HFFc6 (cell line): ENCODE data around the gene CCDC187. TPM values are rescaled to one million over a fixed set of nuclear protein-coding genes. Genes with fewer than 3 reads are reported as not detected.

Experiments
- DNase-seq: peaks from one replicate; pipeline ENCODE4 v3.0.0-alpha.2; 2018
- H3K27ac Mint-ChIP-seq: 2 replicates; pipeline ENCODE4 v1.8.0; 2020; ENCODE audit warnings: mild to moderate bottlenecking, mixed read lengths
- H3K27me3 Mint-ChIP-seq: 2 replicates; pipeline ENCODE4 v1.8.0; 2021; ENCODE audit warnings: mild to moderate bottlenecking, moderate library complexity, mixed read lengths; ENCODE audit not compliant: insufficient read depth
- H3K36me3 Mint-ChIP-seq: 2 replicates; pipeline ENCODE4 v1.8.0; 2021; ENCODE audit warnings: low read depth, mixed read lengths
- H3K4me1 Mint-ChIP-seq: 2 replicates; pipeline ENCODE4 v1.8.0; 2020; ENCODE audit warnings: low read depth, mixed read lengths
- H3K4me3 Mint-ChIP-seq: 2 replicates; pipeline ENCODE4 v1.8.0; 2020; ENCODE audit warnings: mild to moderate bottlenecking, moderate library complexity, mixed read lengths
- H3K9me3 Mint-ChIP-seq: 2 replicates; pipeline ENCODE4 v1.8.0; 2020; ENCODE audit warnings: mild to moderate bottlenecking, mixed read lengths
- total RNA-seq, 6 experiments: library from RNA; stranded (reverse); fragmentation: NEBNext Ultra II Directional; extraction: Animal tissue kit (Norgen Biotek cat#: 25700); gene quantifications; 2 replicates in 1 of 6; 3 replicates in 5 of 6; pipeline ENCODE4 v1.2.3, GENCODE V29; 2021
- TF ChIP-seq, protein P1 (sequence below): fragments of 200-600 bp; sonication (generic); IDR thresholded peaks from 2 replicates; pipeline ENCODE4 v1.5.0; 2021; ENCODE audit warnings: antibody characterized with exemption, mild to moderate bottlenecking

The CCDC187 gene
- total RNA-seq, 6 experiments from 2014 or later: not detected

DNA sequence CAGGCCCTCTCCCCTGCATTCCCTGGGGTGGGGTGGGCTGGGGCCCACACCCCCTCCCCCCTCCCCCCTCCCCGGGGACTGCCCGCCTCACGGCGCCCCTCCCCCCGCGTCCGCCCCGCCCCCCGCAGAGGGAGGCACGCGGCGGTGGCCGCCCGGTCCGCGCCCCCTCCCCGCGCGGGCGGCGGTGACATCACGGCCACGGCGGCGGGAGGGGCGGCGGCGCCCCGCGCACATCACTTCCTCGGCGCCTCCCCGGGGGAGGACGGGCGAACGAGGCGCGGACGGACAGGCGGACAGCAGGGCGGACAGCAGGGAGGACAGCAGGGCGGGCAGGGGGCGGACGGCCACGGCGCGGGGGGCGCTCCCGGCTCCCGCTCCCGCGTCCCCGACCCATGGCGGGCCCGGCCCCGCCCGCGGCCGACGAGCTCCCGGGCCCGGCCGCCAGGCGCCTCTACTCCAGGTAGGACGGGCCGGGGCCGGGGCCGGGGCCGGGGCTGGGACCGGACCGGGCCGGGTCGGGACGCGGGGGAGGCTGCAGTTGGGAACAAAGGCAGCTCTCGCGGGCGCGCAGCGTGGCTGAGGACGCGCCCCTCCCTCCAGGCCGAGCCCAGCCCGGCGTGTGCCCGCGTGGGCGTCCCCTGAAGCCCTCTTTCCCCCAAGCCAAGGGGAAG is 23.5 kb upstream of the CCDC187 start, which contains the start of gene GPSM1:
Gene GPSM1, plus strand, starts transcription at position 236 of the 671 bp plus-strand sequence. Its CDS starts 157 bp downstream, at position 393.
- Mint-ChIP-seq H3K27ac (peak within 1 kb of the TSS; percentile 96), H3K4me3 (peak within 1 kb of the TSS; percentile 98), H3K9me3 (no peaks in the 10 kb centered on the region), H3K36me3 (no peaks in the 10 kb centered on the region; the same call in 1 of the 2 replicates), H3K27me3 (no peaks in the 10 kb centered on the region; the same call in none of the 2 replicates), H3K4me1 (peaks cover 22% of the 10 kb centered on the region)
- TF ChIP-seq, protein P1, sequence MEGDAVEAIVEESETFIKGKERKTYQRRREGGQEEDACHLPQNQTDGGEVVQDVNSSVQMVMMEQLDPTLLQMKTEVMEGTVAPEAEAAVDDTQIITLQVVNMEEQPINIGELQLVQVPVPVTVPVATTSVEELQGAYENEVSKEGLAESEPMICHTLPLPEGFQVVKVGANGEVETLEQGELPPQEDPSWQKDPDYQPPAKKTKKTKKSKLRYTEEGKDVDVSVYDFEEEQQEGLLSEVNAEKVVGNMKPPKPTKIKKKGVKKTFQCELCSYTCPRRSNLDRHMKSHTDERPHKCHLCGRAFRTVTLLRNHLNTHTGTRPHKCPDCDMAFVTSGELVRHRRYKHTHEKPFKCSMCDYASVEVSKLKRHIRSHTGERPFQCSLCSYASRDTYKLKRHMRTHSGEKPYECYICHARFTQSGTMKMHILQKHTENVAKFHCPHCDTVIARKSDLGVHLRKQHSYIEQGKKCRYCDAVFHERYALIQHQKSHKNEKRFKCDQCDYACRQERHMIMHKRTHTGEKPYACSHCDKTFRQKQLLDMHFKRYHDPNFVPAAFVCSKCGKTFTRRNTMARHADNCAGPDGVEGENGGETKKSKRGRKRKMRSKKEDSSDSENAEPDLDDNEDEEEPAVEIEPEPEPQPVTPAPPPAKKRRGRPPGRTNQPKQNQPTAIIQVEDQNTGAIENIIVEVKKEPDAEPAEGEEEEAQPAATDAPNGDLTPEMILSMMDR: no peak
- DNase-seq: peak; percentile 24

DNA sequence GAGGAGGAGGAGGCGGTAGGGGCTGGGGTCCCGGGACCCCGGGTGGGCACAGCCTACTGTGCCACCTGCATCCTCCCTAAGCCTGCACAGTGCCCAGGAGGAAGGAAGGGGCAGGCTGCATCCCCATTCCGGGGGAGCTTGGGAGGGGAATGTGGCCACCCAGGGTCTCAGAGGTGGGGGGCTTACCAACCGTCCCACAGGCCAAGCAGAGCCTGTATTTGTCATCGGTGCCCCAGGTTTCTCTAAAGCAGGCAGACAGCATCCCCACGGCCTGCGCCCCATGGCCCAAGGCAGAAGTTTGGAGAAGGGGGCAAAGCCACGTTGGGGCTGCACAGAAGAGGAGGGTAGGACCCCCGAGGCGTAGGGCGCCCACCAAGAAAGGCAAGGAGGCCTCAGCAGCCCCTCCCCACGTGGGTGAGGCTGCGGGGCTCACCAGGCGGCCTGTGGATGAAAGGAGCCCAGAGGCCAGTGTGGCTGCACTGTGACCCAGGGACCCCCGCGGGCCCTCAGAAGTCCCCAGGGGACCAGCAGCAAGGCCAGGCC is 22.9 kb upstream of the CCDC187 start:
- peak overlapping the region; percentile 78 for H3K4me3 Mint-ChIP-seq
- H3K27me3 Mint-ChIP-seq: no peaks in the 10 kb centered on the region; the same call in none of the 2 replicates

DNA sequence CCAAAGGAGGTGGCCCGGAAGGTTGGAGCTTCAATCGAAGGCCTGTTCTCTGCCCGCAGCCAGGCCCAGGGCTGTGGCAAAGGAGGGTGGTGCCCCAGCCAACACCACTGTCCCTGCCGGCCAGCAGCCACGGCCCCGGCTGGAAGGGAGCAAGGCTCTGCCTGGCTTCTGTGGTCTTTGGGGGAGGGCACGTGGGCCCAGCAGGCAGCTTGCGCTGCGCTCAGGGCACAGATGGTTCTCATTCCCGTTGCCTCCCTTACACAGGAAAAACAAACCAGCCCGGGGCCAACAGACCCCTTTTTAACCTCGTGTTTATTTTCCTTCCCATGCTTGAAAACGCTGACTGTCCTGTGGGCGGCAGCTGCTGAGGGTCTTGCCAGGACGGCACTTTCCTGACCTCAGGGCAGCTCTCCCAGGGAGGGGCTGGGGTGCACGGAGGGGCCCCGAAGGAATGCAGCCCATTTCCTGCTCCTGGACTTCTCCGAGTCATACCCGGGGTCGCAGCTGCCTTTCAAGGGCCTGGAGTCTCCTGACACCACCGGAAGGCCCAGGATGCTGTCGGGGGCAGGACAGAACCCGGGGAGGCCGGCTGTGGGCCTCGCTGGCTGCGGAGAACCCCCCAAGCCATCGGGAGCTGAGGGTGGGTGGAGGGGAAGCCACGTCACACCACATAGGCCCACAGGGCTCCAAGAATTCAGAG is 22.3 kb upstream of the CCDC187 start:
- peak overlapping the region; percentile 78 for H3K4me3 Mint-ChIP-seq

More for the DNA sequence above, 22.9 kb upstream of the CCDC187 start:
- no peak for DNase-seq
- TF ChIP-seq, protein P1: no peak
- H3K4me1 Mint-ChIP-seq: peaks cover 22% of the 10 kb centered on the region
- H3K9me3 Mint-ChIP-seq: no peaks in the 10 kb centered on the region
- H3K27ac Mint-ChIP-seq: peak overlapping the region; percentile 96
- H3K36me3 Mint-ChIP-seq: no peaks in the 10 kb centered on the region; the same call in 1 of the 2 replicates

DNA sequence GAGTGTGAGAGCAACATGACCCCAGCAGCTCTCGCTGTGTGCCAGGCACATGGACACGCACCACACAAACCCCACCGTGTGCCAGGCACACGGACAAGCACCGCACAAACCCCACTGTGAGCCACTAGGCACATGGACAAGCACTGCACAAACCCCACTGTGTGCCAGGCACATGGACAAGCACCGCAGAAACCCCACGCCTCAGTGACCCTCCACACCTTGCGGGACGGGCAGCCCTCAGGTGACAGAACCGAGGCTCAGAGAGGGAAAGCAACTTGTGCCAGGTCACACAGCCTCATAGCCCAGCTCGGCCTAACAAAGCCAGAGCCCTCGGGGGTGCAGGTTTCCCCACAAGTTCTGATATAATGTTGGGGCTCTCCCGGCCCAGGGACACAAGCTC is 21.5 kb upstream of the CCDC187 start:
- Mint-ChIP-seq H3K9me3 (no peaks in the 10 kb centered on the region), H3K27ac (peak overlapping the region; percentile 96), H3K27me3 (no peaks in the 10 kb centered on the region; the same call in none of the 2 replicates), H3K4me3 (no peak overlapping the region), H3K36me3 (no peaks in the 10 kb centered on the region; the same call in 1 of the 2 replicates), H3K4me1 (peaks cover 22% of the 10 kb centered on the region)
- no peak for DNase-seq
- TF ChIP-seq, protein P1: no peak

More for the DNA sequence above, 22.3 kb upstream of the CCDC187 start:
- TF ChIP-seq, protein P1: no peak
- H3K9me3 Mint-ChIP-seq: no peaks in the 10 kb centered on the region
- peak; percentile 75 for DNase-seq
- H3K27me3 Mint-ChIP-seq: no peaks in the 10 kb centered on the region; the same call in none of the 2 replicates
- peak overlapping the region; percentile 96 for H3K27ac Mint-ChIP-seq
- no peaks in the 10 kb centered on the region; the same call in 1 of the 2 replicates for H3K36me3 Mint-ChIP-seq
- H3K4me1 Mint-ChIP-seq: peaks cover 22% of the 10 kb centered on the region

DNA sequence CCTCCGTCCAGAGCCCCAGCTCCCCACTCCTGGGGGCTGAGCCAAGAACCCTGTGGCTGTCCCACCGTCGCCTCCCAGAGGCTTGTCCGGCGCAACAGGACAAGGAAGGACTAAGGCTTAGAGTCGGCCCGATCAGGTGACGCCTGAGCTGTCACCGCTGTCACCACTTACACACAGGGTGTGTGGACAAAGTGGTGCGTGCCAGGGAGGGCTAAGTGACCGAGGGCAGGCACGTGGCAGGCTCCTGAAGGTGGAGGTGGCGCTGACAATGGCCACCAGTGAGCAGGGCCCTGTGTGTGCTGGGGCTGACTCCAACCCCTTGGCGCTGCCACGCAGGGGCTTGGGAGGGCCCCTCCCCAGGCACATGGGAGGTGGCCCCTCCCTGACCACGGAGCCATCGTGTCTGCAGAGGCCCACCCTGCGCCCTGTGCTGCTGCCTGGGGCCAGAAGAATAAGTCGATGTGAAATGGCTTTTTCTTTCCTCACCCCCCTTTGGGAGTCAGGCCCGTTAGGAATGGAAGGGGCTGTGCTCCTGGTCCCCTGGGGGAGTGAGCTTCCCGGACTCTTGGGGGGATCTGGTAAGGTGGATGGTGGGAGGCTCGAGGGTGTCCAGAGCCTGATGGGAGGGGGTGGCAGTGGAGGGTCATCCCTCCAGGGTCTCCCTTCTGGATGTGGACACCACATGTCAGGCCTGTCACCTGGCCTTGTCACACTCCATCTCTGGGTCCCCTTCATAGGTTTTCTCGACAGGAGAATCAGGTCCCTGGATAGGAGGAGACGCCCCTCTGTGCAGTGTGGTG is 20.8 kb upstream of the CCDC187 start:
- DNase-seq: no peak
- peaks cover 22% of the 10 kb centered on the region for H3K4me1 Mint-ChIP-seq
- no peak overlapping the region for H3K4me3 Mint-ChIP-seq
- no peak overlapping the region; the same call in 1 of the 2 replicates for H3K27ac Mint-ChIP-seq
- H3K36me3 Mint-ChIP-seq: no peaks in the 10 kb centered on the region; the same call in 1 of the 2 replicates
- TF ChIP-seq, protein P1: no peak; the same call in 1 of the 2 replicates
- peaks cover 2% of the 10 kb centered on the region for H3K27me3 Mint-ChIP-seq
- no peaks in the 10 kb centered on the region for H3K9me3 Mint-ChIP-seq
